CD4-positive, alpha-beta T cell treated with Interleukin-6 for 4 hours (primary cell): Measurements from ENCODE around the gene EFCC1.
"Not testable (repeated sequence)": the region's sequence is repeated elsewhere in the genome, so short reads cannot be mapped to it uniquely, and the experiment has no call there.

Source experiments
- DNase-seq: peaks from one replicate; pipeline ENCODE4 v3.0.0-alpha.2; 2020; ENCODE audit warnings: mixed read lengths

EFCC1 gene

GRCh38 chr3:129085165-129085715, 84.1 kb downstream of the EFCC1 start:
- DNase-seq: no peak

GRCh38 chr3:129085818-129086217, 84.7 kb downstream of the EFCC1 start:
- no peak for DNase-seq

GRCh38 chr3:129087138-129087702, 86.1 kb downstream of the EFCC1 start:
- DNase-seq: no peak

GRCh38 chr3:129087904-129088303, 86.8 kb downstream of the EFCC1 start:
- peak; percentile 39 for DNase-seq

- not testable (repeated sequence) for DNase-seq
These were observed 87.2 kb downstream of the EFCC1 start for GRCh38 chr3:129088312-129088711.
